ENCODE data around the gene PRLR.
"Not testable (repeated sequence)": the region's sequence is repeated elsewhere in the genome, so short reads cannot be mapped to it uniquely, and the experiment has no call there.

Gene PRLR

DNA sequence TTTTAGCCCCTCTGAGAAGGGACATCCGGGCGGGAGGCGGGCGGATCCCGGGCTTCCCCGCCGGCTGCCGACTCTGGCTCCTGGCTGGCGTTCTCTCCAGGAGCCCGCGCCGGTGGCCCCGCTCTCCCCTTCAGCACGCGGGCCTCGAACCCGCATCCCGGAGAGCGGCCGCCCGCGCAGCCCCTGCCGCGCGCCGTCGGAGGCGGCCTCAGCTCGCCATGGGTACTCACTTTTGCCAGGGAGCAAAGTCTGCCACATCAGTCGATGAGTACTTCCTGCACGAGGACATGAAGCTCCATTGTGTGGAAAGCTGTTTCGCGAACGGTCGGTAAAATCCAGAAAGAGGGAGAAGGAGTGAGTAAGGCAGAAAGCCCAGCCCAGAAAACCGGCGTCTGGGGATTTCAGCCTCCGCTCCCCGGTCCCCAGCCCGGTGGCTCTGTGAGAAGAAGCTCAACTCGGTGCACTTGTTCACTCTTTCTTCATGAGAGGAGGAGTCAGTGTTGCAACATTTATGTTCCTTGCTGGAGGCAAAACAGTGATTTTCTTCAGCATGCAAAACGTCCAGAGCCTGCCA is at the start of gene PRLR:
TSS of gene PRLR (minus strand) at position 450 of the 574 bp plus-strand sequence. CDS start 140,867 bp downstream, outside the sequence.
- DNase-seq = no peak

DNA sequence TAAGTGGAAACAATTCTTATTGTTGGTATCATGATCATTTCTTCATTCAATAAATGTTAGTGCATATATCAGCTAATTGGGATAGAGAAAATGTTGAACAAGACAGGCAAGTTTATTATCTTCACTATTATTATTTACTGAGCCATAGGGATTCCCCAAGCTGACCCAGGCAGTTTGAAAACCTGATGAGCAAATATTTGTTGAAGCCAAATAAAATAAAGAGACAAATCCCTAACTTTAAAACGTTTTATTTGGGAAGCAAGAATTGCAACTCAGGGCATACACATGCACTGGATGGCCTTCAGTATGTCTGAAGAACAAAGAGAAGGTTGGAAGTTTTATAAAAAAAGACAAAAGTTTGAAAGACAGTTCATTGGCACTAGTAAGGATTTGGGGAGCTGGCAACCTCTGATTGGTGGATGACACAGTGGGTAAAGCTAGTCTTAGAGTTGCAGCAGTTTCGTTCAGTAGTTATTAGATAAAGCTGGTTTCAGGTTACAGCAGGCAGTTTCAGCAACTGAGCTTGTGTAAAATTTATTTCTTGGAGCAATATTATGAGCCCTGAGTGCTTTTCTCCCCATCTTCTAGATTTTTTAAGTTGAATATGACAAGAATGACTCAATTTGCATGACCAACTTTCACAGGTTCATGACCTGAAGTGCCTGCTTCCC is 44.7 kb upstream of the PRLR start:
- DNase-seq = no peak

DNA sequence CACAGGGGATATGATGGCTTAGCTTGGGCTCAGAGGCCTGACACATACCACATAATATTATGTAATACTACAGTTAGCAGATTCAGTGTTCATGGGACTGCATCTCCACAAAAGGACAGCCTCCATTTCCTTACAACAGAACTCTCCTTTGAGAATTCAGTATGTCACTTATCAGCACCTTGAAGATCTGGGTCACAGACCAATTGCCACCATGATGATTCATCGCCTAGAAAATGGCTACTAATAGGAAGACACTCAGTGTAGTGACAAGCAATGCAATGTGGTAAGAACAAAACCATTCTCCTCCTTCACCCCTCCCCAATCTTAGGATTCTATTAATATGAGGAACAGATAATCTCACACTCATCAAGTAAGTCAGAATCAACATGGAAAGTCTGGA is 38.7 kb upstream of the PRLR start:
- no peak for DNase-seq

DNA sequence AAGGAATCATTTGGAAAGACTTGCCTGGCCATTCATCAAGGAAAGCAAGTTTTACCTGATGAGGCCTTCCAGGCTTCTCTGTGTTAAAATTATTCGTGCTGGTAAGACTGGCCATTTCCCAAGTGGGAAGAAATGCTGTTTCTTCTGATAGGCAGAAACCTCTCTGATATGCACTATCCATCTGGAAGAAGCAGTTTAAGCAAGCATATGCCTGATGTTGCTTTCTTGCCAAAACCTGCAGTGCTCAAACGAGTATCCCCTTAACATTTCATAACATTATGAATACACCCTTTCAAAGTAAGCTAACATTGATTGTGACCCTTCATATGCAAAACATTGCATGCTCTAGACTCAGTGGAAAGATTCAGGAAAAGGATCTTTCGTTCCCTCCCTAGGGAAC is 36.0 kb upstream of the PRLR start:
- DNase-seq = no peak

DNA sequence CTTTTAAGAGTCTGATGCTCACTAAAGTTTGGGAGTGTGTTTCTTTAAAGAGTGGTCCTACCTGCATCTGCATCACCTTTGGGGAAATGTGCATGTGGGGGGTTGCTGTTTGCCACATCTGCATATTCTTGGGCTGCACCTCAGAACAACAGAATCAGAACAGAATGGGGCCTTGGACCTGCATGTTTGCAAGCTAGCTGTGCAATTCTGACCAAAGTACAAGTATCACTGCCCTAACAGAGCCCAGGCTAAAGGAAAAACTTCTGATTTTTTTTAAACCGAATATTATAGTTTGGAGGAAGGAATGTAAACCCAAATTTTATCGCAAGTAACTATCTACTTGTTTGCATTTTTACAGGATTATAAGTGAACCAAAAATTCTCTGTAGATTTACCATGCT is 34.2 kb upstream of the PRLR start:
- DNase-seq = no peak

DNA sequence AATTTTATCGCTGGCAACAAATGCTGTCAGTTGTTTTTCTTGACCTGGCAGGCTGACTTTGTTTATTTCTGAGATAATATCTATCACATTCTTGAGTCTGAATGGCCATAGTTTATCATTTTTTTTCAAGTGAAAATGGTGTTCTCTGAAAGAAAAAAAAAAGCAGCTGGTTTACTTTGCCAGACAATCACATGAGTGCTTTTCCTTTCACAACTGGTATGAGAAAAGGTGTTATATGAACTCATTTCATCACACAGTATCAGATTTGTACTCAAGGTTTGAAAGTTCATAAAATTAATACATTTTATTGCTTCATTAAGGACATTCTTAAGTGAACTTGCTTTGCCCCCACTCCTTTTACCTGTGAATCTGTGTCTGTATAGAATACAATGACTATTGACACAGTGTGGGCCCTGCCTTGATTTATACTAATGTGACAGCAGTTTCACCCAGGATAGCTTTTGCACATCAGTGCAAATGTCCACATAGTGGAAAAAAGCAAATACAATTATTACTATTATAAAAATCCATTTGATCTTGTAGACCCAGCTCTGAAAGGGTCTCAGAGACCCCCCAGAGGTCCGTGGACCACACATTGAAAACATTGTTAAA is 33.1 kb upstream of the PRLR start:
- DNase-seq = no peak

DNA sequence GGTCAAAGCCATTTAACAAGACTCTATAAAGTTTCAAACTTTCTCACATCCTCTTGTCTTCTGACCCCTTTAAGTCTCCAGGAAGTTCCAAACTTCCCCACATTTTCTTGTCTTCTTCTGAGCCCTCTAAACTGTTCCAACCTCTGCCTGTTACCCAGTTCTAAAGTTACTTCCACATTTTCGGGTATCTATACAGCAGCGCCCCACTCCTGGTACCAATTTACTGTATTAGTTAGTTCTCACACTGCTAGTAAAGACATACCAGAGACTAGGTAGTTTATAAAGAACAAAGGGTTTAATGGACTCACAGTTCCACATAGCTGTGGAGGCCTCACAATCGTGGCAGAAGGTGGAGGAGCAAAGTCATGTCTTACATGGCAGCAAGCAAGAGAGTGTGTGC is 23.3 kb upstream of the PRLR start:
- no peak for DNase-seq

DNA sequence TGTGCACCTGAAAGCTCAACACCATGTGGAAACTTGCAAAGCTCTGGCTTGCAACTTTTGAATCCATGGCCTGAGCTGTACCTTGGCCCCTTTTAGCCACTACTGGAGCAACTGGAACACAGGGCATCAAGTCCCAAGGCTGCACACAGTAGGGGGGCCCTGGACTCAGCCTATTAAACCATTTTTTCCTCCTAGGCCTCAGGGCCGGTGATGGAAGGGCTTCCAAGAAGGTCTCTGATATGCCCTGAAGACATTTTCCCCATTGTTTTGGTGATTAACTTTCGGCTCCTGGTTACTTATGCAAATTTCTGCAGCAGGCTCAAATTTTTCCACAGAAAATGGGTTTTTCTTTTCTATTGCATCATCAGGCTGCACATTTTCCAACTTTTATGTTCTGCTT is 22.7 kb upstream of the PRLR start:
- DNase-seq = no peak

DNA sequence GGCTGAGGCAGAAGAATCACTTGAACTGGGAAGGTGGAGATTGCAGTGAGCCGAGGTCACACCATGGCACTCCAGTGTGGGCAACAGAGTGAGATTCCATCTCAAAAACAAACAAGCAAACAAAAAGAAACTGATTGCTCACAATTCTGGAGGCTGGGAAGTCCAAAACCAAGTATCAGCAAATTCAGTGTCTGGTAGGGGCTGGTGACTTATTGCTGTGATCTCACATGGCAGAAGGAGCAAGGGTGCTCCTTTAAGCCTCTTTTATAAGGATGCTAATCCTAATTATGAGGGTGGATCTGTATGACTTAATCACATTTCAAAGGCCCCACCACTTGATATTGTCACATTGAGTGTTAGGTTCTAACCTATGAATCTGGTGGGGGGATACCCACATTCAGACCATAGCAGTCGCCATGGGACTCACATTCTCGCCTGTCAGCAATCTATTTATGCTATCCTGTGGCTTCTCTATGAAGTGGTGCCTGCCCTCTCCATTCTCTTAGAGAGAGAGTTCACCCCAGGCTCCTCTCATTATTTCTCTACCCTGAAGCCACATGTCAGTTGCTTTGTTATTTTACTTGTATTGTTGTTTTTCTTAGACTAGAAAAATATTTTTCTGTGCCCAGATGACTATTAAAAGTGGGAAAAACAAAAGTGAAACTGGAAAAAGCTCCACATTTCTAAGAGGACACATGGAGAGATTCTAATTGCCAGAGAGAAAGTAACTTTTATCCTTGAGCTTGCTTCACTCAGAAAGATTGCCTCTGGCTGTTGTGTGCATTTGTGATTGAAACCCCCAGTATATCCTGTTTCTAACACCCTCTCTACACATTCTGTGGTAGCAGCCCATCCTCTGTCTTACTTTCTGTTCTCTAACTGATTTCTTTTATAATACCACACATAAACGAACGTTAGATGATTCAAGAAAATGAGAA is 18.8 kb upstream of the PRLR start:
- no peak for DNase-seq

DNA sequence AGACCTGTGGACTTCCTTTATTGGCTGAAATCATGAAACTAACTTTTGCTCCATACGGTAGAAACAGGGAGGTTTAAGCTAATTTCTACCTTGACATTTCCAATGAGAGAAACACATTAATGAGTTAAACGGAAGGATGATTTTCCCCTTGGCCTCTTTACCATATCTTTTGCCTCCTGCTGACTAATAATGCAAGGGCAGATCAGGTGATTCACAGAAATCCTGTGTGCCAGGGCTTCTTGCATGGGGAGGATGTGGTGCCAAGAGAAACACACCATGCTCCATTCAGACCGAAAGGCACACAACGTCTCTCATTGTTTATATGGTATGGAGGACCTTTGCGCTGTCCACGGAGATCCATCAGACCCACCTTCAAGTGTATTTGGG is 17.4 kb upstream of the PRLR start:
- DNase-seq = no peak

DNA sequence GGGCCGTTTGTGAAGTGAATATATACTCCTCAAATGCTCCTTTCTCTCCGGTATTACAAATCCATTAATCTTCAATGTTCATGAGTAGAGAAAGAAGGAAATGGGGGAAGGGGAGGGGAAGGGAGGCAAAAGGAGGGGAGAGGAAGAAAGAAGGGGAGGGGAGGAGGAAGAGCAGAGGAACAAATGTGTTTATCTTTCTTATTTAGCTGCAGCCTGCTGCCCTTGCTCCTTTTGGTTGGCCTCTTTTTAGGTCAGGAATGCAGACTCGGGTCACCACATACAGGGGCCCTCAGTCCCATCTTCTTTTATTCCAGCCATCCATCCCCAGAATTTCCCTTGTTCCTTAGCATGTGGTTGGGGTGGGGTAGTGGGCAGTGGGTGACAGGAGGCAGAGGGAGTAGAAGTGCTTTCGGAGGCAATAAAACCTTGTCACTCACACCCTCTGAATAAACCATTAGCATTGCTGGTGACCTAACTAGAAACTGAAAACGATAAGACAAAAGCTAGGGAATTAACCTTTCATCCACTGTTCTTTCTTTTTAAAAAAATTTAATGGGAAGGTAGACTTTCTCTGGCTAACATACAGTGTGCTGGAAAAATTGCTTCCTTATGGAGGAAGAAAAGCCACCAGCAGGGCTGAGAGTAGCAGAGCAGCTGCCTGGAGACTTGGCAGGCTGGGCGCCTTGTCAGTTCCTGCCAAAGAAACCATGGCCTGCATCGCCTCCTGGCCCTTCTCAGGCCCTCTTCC is 16.8 kb upstream of the PRLR start:
- no peak for DNase-seq

DNA sequence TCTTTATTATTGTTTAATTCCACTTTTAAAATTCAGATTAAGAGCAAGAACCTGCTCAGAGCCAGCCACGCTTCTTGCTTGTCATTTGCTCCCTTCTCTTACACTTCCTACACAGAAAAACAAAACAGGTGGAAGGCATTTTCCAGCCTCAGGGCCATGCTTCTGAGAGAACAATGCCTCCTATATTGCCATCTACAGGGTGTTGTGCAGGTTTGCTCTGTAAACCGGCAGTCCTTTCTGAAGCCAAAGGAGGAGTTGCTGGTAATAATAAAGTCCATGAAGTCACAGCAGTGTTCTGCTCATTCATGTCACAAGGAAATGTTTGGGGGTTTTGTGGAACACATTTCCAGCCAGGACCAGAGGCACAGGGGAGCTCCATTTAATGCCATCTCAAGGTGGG is 16.1 kb upstream of the PRLR start:
- DNase-seq = no peak

DNA sequence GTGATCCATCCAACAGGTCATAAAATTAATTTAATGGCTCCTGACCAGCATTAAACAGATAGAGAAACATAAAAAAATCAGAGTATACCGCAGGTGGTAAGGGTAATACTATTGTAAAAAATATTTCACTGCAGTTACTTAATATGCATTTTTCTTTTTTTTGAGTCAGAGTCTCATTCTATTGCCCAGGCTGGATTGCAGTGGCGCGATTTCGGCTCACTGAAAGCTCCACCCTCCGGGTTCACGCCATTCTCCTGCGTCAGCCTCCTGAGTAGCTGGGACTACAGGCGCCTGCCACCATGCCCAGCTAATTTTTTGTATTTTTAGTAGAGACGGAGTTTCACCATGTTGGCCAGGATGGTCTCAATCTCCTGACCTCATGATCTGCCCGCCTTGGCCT is 15.1 kb upstream of the PRLR start:
- DNase-seq = not testable (repeated sequence)

DNA sequence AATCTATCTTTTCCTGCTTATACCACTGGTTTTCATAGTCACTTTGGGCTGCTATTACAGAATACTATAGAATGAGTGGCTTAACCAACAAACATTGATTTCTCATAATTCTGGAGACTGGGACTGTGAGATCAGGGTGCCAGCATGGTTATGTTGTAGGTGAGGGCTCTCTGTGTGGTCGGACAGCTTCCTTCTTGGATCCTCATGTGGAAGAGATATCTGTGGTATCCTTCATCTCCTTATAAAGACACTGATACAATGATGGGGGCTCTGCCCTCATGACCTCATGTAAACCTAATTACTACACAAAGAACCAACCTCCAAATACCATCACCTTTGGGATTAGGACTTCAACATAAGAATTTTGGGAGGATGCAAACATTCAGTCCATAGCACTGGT is 13.9 kb upstream of the PRLR start:
- no peak for DNase-seq

DNA sequence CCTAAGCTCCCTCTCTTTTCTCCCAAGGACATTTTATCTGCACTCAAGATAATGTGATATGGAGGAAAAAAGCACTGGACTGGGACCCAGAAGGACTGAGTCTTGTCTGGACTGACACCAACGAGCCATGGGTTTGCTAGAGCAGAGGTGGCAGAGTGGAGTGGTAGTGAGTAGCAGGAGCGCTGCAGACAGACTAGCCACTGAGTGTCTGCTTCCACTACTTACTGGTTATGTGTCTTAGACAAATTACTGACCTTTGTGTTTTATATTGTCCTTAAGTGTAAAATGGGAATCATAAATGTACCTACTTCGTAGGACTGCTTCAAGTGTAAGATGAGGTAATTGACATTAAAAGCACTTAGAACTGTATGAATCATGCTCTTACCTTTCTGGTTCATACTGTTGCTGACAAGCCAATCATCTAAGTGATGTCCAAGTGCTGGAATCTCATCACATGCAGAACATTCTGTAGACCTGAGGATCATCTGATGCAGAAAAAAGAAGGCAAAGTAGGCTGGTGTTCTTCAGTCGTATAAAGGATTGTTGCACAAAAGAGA is 12.5 kb upstream of the PRLR start:
- no peak for DNase-seq

DNA sequence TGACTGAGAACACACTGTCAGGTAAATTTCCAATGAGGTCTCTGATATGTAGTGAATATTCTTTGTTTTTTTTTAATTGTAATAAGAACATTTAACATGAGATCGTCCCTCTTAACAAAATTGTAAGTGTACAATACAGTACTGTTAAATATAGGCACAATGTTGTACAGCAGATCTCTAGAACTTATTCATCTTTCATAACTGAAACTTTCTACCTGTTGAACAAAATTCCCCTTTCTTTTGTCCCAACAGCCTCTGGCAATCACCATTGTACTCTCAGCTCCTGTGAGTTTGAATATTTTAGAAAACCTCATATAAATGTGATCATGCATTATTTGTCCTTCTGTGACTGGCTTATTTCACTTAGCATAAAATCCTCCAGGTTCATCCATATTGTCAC is 10.6 kb upstream of the PRLR start:
- DNase-seq = no peak

DNA sequence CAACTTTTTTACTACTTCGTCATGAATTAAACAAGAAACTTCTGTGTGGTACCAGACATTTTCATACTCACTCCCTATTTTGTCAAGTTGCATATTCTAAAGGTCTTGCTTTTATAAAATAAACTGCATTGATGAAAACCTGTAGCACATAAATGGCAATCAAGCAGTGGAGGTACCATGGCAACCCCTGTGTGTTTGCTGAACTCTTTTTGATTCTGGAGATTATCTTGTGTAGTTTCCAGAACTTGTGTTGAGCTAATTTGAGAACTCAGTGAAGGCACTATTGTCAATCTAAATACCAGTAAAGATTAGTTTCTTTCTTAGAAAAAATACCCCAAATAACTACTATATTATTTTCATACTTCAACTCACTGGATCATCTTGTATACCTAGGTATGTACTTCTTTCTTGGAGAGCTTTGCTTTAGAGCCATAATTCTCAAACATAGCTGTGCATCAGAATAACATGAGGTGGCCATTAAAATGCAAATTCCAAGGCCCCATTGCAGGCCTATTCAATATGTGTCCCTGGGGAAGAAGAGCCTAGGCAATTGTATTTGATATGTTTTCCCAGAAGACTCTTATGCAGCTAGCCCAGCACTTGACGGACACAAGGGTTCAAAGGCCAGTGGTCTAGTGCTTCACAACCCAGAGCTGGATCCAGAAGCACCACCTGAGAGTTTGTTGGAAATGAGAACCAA is 9.8 kb upstream of the PRLR start:
- no peak for DNase-seq

DNA sequence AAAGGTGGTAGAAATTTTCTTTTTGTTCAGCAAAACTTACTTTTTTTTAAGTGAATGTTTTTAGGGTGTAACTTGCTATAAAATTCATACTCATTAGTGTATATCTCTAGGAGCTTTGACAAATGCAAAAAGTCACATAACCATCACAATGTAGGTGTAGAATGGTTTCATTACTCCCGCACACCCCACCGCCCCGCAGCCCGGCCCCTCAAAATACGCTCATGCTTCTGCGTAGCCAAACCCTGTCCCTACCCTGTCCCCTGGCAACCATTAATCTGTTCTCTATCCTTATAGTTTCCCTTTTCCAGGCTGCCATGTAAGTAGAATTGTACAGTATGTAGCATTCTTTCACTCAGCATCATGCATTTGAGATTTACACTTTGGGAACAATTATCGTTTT is 9.2 kb upstream of the PRLR start:
- no peak for DNase-seq

DNA sequence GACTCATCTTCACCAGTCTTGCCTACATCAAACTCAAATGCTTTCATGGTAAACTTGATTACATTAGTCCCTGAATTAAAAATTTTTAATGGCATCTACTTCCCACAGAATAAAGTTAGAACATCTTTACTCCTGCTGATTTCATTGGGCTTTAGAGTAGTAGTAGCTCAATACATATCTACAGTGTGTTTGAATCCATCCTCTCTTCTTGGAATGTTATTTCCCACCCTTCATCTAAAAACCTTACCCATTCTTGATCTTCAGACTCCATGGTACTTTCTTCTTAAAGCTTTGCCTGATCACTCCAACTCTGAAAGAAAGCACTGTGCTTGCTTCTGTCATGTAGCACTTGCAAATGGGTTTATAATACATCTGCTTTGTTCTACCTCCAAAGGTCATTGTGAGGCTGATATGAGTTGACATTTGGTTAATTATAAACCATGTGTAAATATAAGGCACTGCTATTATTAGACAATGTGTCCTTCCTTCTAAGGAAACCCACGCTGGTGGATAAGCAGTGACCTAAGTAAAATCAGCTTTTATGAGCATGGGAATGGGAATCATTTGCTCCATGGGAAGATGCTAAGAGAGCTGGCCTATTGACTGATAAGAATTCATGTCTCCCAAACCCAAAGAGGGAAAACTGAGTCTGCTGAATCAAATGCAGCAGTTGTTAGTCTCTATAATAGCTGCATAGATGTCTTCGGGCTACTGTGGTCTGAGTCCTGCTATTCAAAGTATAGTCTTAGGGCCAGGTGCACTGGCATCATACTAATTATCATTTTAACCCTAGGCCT is 7.5 kb upstream of the PRLR start:
- DNase-seq = no peak

DNA sequence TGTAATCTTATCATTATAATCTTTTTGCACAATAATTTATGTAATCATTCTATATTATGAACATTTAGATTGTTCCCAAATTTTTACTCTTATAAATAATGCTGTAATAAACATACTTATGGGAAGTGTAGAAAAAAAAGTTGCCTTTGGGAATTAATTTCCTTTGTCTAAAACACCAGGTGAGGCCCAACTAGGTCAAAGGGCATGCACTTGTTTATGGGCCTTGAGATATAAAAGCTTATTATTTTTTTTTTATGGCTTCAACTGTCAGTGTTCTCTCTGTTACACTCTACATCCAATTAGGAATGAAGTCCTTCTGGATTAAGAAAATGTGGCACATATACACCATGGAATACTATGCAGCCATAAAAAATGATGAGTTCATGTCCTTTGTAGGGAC is 6.5 kb upstream of the PRLR start:
- DNase-seq = no peak

DNA sequence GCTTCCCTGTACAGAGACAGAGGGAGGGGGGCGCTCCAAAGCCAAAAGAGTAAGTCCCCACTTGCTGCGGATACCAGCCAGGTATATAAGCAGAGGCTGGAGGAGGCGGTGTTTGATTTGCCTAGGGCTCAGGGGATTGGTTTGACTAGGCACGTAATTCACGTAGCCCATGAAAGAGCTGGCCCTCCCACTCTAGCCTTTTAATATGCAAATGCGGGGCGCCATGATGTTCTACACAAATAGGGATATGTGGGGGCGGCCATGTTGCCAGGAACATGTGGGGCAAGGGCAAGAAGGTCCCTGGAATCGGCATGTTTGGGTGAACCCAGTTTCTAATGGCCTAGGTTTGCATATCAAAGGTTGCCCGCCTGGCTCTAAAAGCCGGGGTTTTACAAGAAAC is 3.3 kb upstream of the PRLR start:
- DNase-seq = no peak
